DND-41 (cell line): ENCODE data around the gene RYR2.

Source experiments
- CTCF ChIP-seq: IDR thresholded peaks from 2 replicates; pipeline ENCODE4 v1.5.1; 2012; ENCODE audit warnings: borderline replicate concordance, low read length, moderate library complexity, mild to moderate bottlenecking; ENCODE audit not compliant: poor library complexity, severe bottlenecking; ENCODE audit errors: extremely low read depth
- EZH2 ChIP-seq: IDR thresholded peaks from 3 replicates; pipeline ENCODE4 v1.6.1; 2012; ENCODE audit warnings: borderline replicate concordance, low read depth, mild to moderate bottlenecking, moderate library complexity, low read length, inconsistent platforms; ENCODE audit not compliant: severe bottlenecking

- no peak for TF ChIP-seq CTCF
- no peak for TF ChIP-seq EZH2
These were observed 12.3 kb downstream of the RYR2 start for GRCh38 chr1:237054313-237054712.
